ENCODE data around the gene PKIG. TPM values are rescaled to one million over a fixed set of nuclear protein-coding genes. Genes with fewer than 3 reads are reported as not detected.

PKIG gene
- total and polyA plus RNA-seq, 2 experiments from 2014 or later, result 29.7 to 33.2 TPM

DNA sequence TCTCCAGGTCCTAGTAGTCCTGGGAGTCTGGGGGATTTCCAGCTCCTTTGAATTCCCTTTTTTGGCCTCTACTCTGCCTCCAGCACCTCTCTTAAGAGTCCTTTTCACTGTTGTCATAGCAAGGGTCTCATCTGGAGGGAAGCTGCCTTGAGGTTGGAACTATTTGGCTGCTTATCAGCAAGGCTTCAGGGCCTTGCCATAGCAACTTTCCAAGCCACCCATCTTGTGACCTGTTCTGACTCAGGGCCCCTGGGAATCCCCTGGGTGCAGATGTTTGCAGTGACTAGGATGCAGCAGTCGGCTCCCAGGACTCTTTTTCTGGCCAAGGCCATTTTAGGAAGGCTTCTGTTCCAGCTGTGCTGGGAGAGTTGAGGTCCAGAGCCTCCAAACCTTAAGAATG lies 12.4 kb downstream of the PKIG start:
- no peak overlapping the region for H3K4me3 ChIP-seq
- ATAC-seq (no peak), DNase-seq (ENCODE audit: low spot score) (no peak)
- no peak overlapping the region for H2AFZ ChIP-seq
- H3K36me3 Mint-ChIP-seq (ENCODE audit: low read depth), result no peaks in the 10 kb centered on the region
- H3K36me3 ChIP-seq (ENCODE audit: insufficient read depth), result no peaks in the 10 kb centered on the region
- peaks cover 6% of the 10 kb centered on the region for H3K27me3 Mint-ChIP-seq (ENCODE audit: insufficient read depth, low read depth, poor library complexity)
- H3K4me2 ChIP-seq, result no peak overlapping the region
- H3K9me2 ChIP-seq (ENCODE audit: insufficient read depth), result no peaks in the 10 kb centered on the region
- H3K4me1 ChIP-seq (ENCODE audit: insufficient read depth), result peaks cover 18% of the 10 kb centered on the region; the same call in 1 of the 2 replicates
- H3K4me1 Mint-ChIP-seq, result peaks cover 36% of the 10 kb centered on the region
- H3K27ac Mint-ChIP-seq, result no peak overlapping the region
- no peaks in the 10 kb centered on the region for H3K9me3 Mint-ChIP-seq
- TF ChIP-seq EZH2phosphoT487 (IDR thresholded peaks at IDR 0.05; ENCODE audit: unreplicated experiment) (no peak), ZNF114 (CRISPR knock-in tag; IDR thresholded peaks at IDR 0.05) (no peak), STAT1 (IDR thresholded peaks at IDR 0.05; ENCODE audit: unreplicated experiment) (no peak), ETS1 (IDR thresholded peaks at IDR 0.05) (no peak), NANOG (IDR thresholded peaks at IDR 0.05; ENCODE audit: borderline replicate concordance) (no peak), CREB1 (CRISPR knock-in tag; IDR thresholded peaks at IDR 0.05; ENCODE audit: low read depth) (no peak), JUNB (IDR thresholded peaks at IDR 0.05; ENCODE audit: unreplicated experiment) (no peak), ZNF331 (CRISPR knock-in tag; IDR thresholded peaks at IDR 0.05; ENCODE audit: low read depth) (no peak), REST (IDR thresholded peaks at IDR 0.05; ENCODE audit: unreplicated experiment) (no peak)
- TF ChIP-seq, protein P1, sequence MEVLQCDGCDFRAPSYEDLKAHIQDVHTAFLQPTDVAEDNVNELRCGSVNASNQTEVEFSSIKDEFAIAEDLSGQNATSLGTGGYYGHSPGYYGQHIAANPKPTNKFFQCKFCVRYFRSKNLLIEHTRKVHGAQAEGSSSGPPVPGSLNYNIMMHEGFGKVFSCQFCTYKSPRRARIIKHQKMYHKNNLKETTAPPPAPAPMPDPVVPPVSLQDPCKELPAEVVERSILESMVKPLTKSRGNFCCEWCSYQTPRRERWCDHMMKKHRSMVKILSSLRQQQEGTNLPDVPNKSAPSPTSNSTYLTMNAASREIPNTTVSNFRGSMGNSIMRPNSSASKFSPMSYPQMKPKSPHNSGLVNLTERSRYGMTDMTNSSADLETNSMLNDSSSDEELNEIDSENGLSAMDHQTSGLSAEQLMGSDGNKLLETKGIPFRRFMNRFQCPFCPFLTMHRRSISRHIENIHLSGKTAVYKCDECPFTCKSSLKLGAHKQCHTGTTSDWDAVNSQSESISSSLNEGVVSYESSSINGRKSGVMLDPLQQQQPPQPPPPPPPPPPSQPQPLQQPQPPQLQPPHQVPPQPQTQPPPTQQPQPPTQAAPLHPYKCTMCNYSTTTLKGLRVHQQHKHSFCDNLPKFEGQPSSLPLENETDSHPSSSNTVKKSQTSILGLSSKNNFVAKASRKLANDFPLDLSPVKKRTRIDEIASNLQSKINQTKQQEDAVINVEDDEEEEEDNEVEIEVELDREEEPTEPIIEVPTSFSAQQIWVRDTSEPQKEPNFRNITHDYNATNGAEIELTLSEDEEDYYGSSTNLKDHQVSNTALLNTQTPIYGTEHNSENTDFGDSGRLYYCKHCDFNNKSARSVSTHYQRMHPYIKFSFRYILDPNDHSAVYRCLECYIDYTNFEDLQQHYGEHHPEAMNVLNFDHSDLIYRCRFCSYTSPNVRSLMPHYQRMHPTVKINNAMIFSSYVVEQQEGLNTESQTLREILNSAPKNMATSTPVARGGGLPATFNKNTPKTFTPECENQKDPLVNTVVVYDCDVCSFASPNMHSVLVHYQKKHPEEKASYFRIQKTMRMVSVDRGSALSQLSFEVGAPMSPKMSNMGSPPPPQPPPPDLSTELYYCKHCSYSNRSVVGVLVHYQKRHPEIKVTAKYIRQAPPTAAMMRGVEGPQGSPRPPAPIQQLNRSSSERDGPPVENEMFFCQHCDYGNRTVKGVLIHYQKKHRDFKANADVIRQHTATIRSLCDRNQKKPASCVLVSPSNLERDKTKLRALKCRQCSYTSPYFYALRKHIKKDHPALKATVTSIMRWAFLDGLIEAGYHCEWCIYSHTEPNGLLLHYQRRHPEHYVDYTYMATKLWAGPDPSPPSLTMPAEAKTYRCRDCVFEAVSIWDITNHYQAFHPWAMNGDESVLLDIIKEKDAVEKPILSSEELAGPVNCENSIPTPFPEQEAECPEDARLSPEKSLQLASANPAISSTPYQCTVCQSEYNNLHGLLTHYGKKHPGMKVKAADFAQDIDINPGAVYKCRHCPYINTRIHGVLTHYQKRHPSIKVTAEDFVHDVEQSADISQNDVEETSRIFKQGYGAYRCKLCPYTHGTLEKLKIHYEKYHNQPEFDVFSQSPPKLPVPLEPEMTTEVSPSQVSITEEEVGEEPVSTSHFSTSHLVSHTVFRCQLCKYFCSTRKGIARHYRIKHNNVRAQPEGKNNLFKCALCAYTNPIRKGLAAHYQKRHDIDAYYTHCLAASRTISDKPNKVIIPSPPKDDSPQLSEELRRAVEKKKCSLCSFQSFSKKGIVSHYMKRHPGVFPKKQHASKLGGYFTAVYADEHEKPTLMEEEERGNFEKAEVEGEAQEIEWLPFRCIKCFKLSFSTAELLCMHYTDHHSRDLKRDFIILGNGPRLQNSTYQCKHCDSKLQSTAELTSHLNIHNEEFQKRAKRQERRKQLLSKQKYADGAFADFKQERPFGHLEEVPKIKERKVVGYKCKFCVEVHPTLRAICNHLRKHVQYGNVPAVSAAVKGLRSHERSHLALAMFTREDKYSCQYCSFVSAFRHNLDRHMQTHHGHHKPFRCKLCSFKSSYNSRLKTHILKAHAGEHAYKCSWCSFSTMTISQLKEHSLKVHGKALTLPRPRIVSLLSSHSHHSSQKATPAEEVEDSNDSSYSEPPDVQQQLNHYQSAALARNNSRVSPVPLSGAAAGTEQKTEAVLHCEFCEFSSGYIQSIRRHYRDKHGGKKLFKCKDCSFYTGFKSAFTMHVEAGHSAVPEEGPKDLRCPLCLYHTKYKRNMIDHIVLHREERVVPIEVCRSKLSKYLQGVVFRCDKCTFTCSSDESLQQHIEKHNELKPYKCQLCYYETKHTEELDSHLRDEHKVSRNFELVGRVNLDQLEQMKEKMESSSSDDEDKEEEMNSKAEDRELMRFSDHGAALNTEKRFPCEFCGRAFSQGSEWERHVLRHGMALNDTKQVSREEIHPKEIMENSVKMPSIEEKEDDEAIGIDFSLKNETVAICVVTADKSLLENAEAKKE (CRISPR knock-in tag; IDR thresholded peaks at IDR 0.05), result no peak
- TF ChIP-seq, protein P2, sequence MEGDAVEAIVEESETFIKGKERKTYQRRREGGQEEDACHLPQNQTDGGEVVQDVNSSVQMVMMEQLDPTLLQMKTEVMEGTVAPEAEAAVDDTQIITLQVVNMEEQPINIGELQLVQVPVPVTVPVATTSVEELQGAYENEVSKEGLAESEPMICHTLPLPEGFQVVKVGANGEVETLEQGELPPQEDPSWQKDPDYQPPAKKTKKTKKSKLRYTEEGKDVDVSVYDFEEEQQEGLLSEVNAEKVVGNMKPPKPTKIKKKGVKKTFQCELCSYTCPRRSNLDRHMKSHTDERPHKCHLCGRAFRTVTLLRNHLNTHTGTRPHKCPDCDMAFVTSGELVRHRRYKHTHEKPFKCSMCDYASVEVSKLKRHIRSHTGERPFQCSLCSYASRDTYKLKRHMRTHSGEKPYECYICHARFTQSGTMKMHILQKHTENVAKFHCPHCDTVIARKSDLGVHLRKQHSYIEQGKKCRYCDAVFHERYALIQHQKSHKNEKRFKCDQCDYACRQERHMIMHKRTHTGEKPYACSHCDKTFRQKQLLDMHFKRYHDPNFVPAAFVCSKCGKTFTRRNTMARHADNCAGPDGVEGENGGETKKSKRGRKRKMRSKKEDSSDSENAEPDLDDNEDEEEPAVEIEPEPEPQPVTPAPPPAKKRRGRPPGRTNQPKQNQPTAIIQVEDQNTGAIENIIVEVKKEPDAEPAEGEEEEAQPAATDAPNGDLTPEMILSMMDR (conservative IDR thresholded peaks at IDR 0.05; ENCODE audit: low read depth in 2 of 2), result no peak
- H3K27me3 ChIP-seq (ENCODE audit: insufficient read depth), result no peaks in the 10 kb centered on the region; the same call in 1 of the 2 replicates
- no peaks in the 10 kb centered on the region for H3K79me2 ChIP-seq (replicated peaks; ENCODE audit: insufficient read depth)
- H3K4me3 Mint-ChIP-seq, result no peak overlapping the region
- H3K27ac ChIP-seq (ENCODE audit: low read depth), result no peak overlapping the region
- H4K20me1 ChIP-seq (replicated peaks; ENCODE audit: insufficient read depth), result no peaks in the 10 kb centered on the region
- H3F3A ChIP-seq (replicated peaks; ENCODE audit: low read depth), result no peaks in the 10 kb centered on the region

Measured in GM23338 (cell line).